Measurements from ENCODE around the gene ADGRE2.
A peak's percentile ranks its signal among the peaks of the same experiment; 100 is the strongest.

The ADGRE2 gene

DNA sequence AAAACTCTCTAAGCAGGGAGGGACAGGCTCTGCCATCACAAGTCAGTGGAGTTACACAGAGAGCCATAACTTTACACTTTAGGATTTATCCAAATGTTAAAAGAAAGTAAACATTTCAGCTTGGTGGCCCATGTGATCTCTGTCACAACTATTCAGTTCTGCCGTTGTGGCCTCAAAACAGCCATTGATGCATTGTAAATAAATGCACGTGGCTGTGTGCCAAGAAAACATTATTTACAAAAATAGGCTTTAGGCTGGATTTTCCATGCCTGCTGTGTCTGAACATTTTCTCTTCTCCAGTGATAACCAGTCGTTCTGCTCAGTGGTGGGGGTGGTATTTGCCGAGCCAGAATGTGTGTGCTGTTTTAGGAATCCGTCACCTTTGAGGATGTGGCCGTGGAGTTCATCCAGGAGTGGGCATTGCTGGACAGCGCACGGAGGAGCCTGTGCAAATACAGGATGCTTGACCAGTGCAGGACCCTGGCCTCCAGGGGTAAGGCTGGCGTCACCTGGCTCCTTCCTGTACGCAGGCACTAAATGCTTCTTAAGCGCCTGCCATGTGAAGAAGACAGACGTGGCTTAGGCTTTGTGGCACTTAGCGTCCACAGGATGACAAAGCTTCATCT is 83.6 kb downstream of the ADGRE2 start:
- no peaks in the 10 kb centered on the region for H4K20me1 ChIP-seq (ENCODE audit: insufficient read depth, low read length)
- no peaks in the 10 kb centered on the region for H3K27me3 ChIP-seq (ENCODE audit: insufficient read depth, low read length, poor library complexity)
- no peak for ATAC-seq (ENCODE audit: insufficient read depth, low read depth)
- peaks cover 32% of the 10 kb centered on the region for H3K79me2 ChIP-seq (ENCODE audit: insufficient read depth, low read length)
- no peak overlapping the region for H2AFZ ChIP-seq (ENCODE audit: low read depth, low read length)
- H3K9me3 ChIP-seq (ENCODE audit: insufficient read depth, low read length, severe bottlenecking), result no peaks in the 10 kb centered on the region
- H3K4me2 ChIP-seq (ENCODE audit: insufficient read depth, low read length), result no peak overlapping the region
- H3K4me1 ChIP-seq (ENCODE audit: insufficient read depth, low read length), result peaks cover 19% of the 10 kb centered on the region
- no peak for TF ChIP-seq EZH2 (IDR thresholded peaks at IDR 0.05; ENCODE audit: borderline replicate concordance, low read depth, low read length, severe bottlenecking)
- TF ChIP-seq, protein P1, sequence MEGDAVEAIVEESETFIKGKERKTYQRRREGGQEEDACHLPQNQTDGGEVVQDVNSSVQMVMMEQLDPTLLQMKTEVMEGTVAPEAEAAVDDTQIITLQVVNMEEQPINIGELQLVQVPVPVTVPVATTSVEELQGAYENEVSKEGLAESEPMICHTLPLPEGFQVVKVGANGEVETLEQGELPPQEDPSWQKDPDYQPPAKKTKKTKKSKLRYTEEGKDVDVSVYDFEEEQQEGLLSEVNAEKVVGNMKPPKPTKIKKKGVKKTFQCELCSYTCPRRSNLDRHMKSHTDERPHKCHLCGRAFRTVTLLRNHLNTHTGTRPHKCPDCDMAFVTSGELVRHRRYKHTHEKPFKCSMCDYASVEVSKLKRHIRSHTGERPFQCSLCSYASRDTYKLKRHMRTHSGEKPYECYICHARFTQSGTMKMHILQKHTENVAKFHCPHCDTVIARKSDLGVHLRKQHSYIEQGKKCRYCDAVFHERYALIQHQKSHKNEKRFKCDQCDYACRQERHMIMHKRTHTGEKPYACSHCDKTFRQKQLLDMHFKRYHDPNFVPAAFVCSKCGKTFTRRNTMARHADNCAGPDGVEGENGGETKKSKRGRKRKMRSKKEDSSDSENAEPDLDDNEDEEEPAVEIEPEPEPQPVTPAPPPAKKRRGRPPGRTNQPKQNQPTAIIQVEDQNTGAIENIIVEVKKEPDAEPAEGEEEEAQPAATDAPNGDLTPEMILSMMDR (IDR thresholded peaks at IDR 0.05; ENCODE audit: borderline replicate concordance, extremely low read depth, low read length, poor library complexity, severe bottlenecking), result no peak
- DNase-seq, result no peak
- no peak overlapping the region for H3K27ac ChIP-seq (ENCODE audit: low read length)
- H3K36me3 ChIP-seq (ENCODE audit: insufficient read depth, low read length), result peaks cover 46% of the 10 kb centered on the region
- H3K4me3 ChIP-seq (ENCODE audit: low read depth in 1 of 2, low read length in 2 of 2), result no peak overlapping the region
- H3K9ac ChIP-seq (ENCODE audit: low read depth, low read length), result no peak overlapping the region

DNA sequence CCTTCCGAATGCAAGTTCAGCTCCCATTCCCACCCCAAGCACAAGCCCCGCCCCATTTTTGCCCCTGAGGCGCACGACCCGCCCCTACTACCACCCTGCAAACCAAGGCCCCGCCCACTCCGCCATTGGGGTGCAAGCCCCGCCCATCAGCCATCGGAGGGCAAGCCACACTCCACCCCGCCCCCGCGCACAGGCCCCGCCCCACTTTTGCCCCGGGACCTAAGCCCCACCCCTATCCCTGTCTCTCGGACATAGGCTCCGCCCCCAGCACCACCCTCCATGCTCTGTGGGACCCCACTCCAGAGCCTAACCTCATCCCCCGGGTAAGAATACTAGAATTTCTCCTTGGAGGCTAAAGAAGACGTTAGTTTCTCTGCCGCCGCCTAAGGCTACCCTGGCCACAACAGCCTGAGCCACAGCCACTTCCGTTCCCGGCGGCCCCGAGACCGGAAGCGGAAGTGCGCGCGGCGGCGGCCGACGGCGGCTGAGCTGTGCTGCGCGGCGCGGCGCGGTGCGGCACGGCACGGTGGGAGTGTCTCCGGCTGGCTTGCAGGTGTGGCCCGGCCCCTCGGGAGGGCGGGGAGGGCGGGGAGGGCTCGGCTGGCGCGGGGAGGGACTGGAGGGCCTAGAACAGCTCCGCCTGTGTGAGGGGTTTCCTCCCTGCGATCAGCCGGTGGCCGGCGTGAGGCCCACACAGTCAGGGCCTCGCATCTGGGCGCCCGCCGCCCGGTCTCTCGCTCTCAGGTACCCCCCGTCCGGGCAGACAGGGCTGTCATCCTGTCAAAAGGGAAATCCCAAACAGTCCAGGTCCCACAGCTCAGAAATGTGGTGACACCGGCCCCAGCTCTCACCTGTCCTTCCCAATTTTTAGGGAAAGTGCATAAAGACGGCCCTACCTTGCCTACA is 88.5 kb downstream of the ADGRE2 start, which contains the start of gene ZNF333:
Gene ZNF333, plus strand, starts transcription at position 451 of the 906 bp plus-strand sequence. CDS start 3,444 bp downstream, outside the sequence.
- H3K27me3 ChIP-seq (ENCODE audit: insufficient read depth, low read length, poor library complexity), result no peaks in the 10 kb centered on the region
- peak within 1 kb of the TSS; percentile 89 for H2AFZ ChIP-seq (ENCODE audit: low read depth, low read length)
- no peak for TF ChIP-seq EZH2 (IDR thresholded peaks at IDR 0.05; ENCODE audit: borderline replicate concordance, low read depth, low read length, severe bottlenecking)
- TF ChIP-seq, protein P1 (IDR thresholded peaks at IDR 0.05; ENCODE audit: borderline replicate concordance, extremely low read depth, low read length, poor library complexity, severe bottlenecking), result peak; percentile 10
- peak within 1 kb of the TSS; percentile 95 for H3K4me2 ChIP-seq (ENCODE audit: insufficient read depth, low read length)
- no peaks in the 10 kb centered on the region for H3K9me3 ChIP-seq (ENCODE audit: insufficient read depth, low read length, severe bottlenecking)
- H3K4me3 ChIP-seq (ENCODE audit: low read depth in 1 of 2, low read length in 2 of 2), result peak within 1 kb of the TSS; percentile 83 to 98
- H3K4me1 ChIP-seq (ENCODE audit: insufficient read depth, low read length), result peaks cover 31% of the 10 kb centered on the region
- H3K79me2 ChIP-seq (ENCODE audit: insufficient read depth, low read length), result peaks cover 32% of the 10 kb centered on the region
- H3K9ac ChIP-seq (ENCODE audit: low read depth, low read length), result peak within 1 kb of the TSS; percentile 79
- no peaks in the 10 kb centered on the region for H4K20me1 ChIP-seq (ENCODE audit: insufficient read depth, low read length)
- peaks cover 9% of the 10 kb centered on the region for H3K36me3 ChIP-seq (ENCODE audit: insufficient read depth, low read length)
- ATAC-seq (ENCODE audit: insufficient read depth, low read depth) (peak; percentile 95), DNase-seq (peak; percentile 97)
- H3K27ac ChIP-seq (ENCODE audit: low read length), result peak within 1 kb of the TSS; percentile 99

DNA sequence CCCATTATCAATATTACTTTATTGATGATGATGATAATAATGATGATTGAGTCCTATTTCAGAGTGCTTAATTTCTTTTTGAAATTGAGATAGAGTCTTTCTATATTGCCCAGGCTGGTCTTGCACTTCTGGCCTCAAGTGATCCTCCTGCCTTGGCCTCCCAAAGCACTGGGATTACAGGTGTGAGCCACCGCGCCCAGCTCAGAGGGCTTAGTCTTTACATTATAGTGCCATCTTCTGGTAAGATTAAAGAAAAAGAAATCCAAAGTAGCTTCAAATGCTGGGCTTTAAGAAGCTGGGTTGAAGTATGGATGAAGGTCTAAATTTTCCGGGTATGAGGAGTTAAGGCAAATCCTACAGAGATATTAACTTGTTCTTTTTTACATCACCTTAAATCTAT is 91.9 kb downstream of the ADGRE2 start:
- Histone ChIP-seq H3K36me3 (ENCODE audit: insufficient read depth, low read length) (no peaks in the 10 kb centered on the region), H3K9me3 (ENCODE audit: insufficient read depth, low read length, severe bottlenecking) (no peaks in the 10 kb centered on the region), H3K27me3 (ENCODE audit: insufficient read depth, low read length, poor library complexity) (no peaks in the 10 kb centered on the region), H2AFZ (ENCODE audit: low read depth, low read length) (no peak overlapping the region), H3K4me2 (ENCODE audit: insufficient read depth, low read length) (no peak overlapping the region), H3K79me2 (ENCODE audit: insufficient read depth, low read length) (peaks cover 13% of the 10 kb centered on the region), H3K27ac (ENCODE audit: low read length) (no peak overlapping the region), H4K20me1 (ENCODE audit: insufficient read depth, low read length) (no peaks in the 10 kb centered on the region), H3K4me1 (ENCODE audit: insufficient read depth, low read length) (peaks cover 23% of the 10 kb centered on the region), H3K4me3 (ENCODE audit: low read depth in 1 of 2, low read length in 2 of 2) (no peak overlapping the region), H3K9ac (ENCODE audit: low read depth, low read length) (no peak overlapping the region)
- ATAC-seq (ENCODE audit: insufficient read depth, low read depth), result no peak
- DNase-seq, result peak; percentile 20
- no peak for TF ChIP-seq EZH2 (IDR thresholded peaks at IDR 0.05; ENCODE audit: borderline replicate concordance, low read depth, low read length, severe bottlenecking)
- TF ChIP-seq, protein P1 (IDR thresholded peaks at IDR 0.05; ENCODE audit: borderline replicate concordance, extremely low read depth, low read length, poor library complexity, severe bottlenecking), result peak; percentile 45
